HepG2 (cell line): ENCODE results near the gene TGM1. TPM values are rescaled to one million over a fixed set of nuclear protein-coding genes. Genes with fewer than 3 reads are reported as not detected.

Experiments
- MAFK ChIP-seq, 2 experiments: IDR thresholded peaks in 1 of 2; conservative IDR thresholded peaks in 1 of 2; 2 replicates each; pipeline ENCODE4 v1.6.1; 2011; ENCODE audit warnings: improper control_type of control experiment in 2 of 2, low read length in 2 of 2
- MXD4 ChIP-seq: IDR thresholded peaks from 2 replicates; pipeline ENCODE4 v1.6.1; 2016; ENCODE audit warnings: mild to moderate bottlenecking, missing biosample characterization, missing genetic modification reagents
- NR2F1 ChIP-seq, 2 experiments: fragments of 450-650 bp in 1 of 2; formaldehyde crosslinking in 1 of 2; IDR thresholded peaks; 2 replicates each; pipeline versions ENCODE4 v1.5.0 to v1.6.1; 2016 to 2020; ENCODE audit warnings: mild to moderate bottlenecking in 1 of 2, missing compliant biosample characterization in 1 of 2, missing genetic modification reagents in 1 of 2, moderate library complexity in 1 of 2
- PATZ1 ChIP-seq: sonication (generic); formaldehyde crosslinking; IDR thresholded peaks from 2 replicates; pipeline ENCODE4 v1.4.0; 2020; ENCODE audit warnings: missing genetic modification reagents
- RARG ChIP-seq: sonication (generic); formaldehyde crosslinking; IDR thresholded peaks from 2 replicates; pipeline ENCODE4 v1.4.0; 2020; ENCODE audit warnings: low read depth, mild to moderate bottlenecking, missing genetic modification reagents
- SIX1 ChIP-seq: sonication (generic); formaldehyde crosslinking; IDR thresholded peaks from 2 replicates; pipeline ENCODE4 v1.4.0; 2020; ENCODE audit warnings: missing genetic modification reagents, borderline replicate concordance
- SOX5 ChIP-seq: IDR thresholded peaks from 2 replicates; pipeline ENCODE4 v1.6.1; 2016; ENCODE audit warnings: borderline replicate concordance
- SPEN ChIP-seq: sonication (generic); formaldehyde crosslinking; IDR thresholded peaks from 2 replicates; pipeline ENCODE4 v1.5.1; 2020; ENCODE audit warnings: low read depth, mild to moderate bottlenecking, missing genetic modification reagents
- TEAD2 ChIP-seq: sonication (generic); formaldehyde crosslinking; IDR thresholded peaks from 2 replicates; pipeline ENCODE4 v1.9.0; 2021; ENCODE audit warnings: missing genetic modification reagents
- TOPORS ChIP-seq: sonication (generic); formaldehyde crosslinking; IDR thresholded peaks from 2 replicates; pipeline ENCODE4 v1.8.0; 2023; ENCODE audit warnings: mild to moderate bottlenecking, missing genetic modification reagents
- ZNF451 ChIP-seq: sonication (generic); formaldehyde crosslinking; IDR thresholded peaks from 2 replicates; pipeline ENCODE4 v1.5.0; 2020; ENCODE audit warnings: mild to moderate bottlenecking, missing genetic modification reagents
- ZNF564 ChIP-seq: sonication (generic); formaldehyde crosslinking; IDR thresholded peaks from 2 replicates; pipeline ENCODE4 v1.8.1; 2023; ENCODE audit warnings: mild to moderate bottlenecking, missing genetic modification reagents
- ZNF777 ChIP-seq: sonication (generic); formaldehyde crosslinking; IDR thresholded peaks from 2 replicates; pipeline ENCODE4 v1.4.0; 2020; ENCODE audit warnings: missing genetic modification reagents
- ZNF782 ChIP-seq: sonication (generic); formaldehyde crosslinking; IDR thresholded peaks from 2 replicates; pipeline ENCODE4 v1.4.0; 2020; ENCODE audit warnings: missing genetic modification reagents, mild to moderate bottlenecking, borderline replicate concordance
- polyA plus RNA-seq, 8 experiments: library from polyadenylated mRNA; depleted of rRNA in 3 of 8; stranded (reverse) in 7 of 8; unstranded in 1 of 8; fragments of >200 nt; fragmentation: Illumina TruSeq in 4 of 8; extraction: Trizol in 4 of 8; gene quantifications; 2 replicates each; pipeline versions ENCODE4 v1.2.1 to v1.2.3, GENCODE V29; 2011 to 2016; ENCODE audit warnings: low read depth in 4 of 8, missing spikeins in 1 of 8, mixed read lengths in 1 of 8; ENCODE audit not compliant: insufficient read depth in 1 of 8
- total RNA-seq, 5 experiments: library from RNA; depleted of rRNA; stranded (reverse); fragments of >200 nt; fragmentation: Illumina TruSeq; extraction: Trizol; gene quantifications; 2 replicates each; pipeline ENCODE4 v1.2.3, GENCODE V29; 2016; ENCODE audit warnings: low read depth in 1 of 5
- TF ChIP-seq, protein P1 (sequence below): sonication (generic); formaldehyde crosslinking; IDR thresholded peaks from 2 replicates; pipeline ENCODE4 v1.4.0; 2020; ENCODE audit warnings: missing genetic modification reagents, borderline replicate concordance
- TF ChIP-seq, protein P2 (sequence below): sonication (generic); formaldehyde crosslinking; IDR thresholded peaks from 2 replicates; pipeline ENCODE4 v1.4.0; 2020; ENCODE audit warnings: missing genetic modification reagents, borderline replicate concordance
- TF ChIP-seq, protein P3 (sequence below): sonication (generic); formaldehyde crosslinking; IDR thresholded peaks from 2 replicates; pipeline ENCODE4 v1.4.0; 2020; ENCODE audit warnings: missing genetic modification reagents, low read depth, mild to moderate bottlenecking, borderline replicate concordance
- TF ChIP-seq, protein P4 (sequence below): sonication (generic); formaldehyde crosslinking; IDR thresholded peaks from 2 replicates; pipeline ENCODE4 v1.8.0; 2022; ENCODE audit warnings: missing genetic modification reagents, mild to moderate bottlenecking, borderline replicate concordance

The TGM1 gene
- total and polyA plus RNA-seq, 2 of the 13 experiments (the other 11 are each of a cell fraction or from before 2014, with no cell fraction given): 3.2 to 10.6 TPM

GRCh38 chr14:24232645-24233537 is 30.1 kb downstream of the TGM1 start, which contains the start of gene GMPR2 (continued):
- TF ChIP-seq SOX5 (CRISPR knock-in tag) (peak; percentile 37), MAFK (conservative IDR thresholded peaks at IDR 0.05 in 1 of 2, IDR thresholded peaks at IDR 0.05 in 1 of 2; ENCODE audit: low read length in 2 of 2) (no peak), SPEN (CRISPR knock-in tag) (peak; percentile 74), RARG (no peak; the same call in 1 of the 2 replicates), NR2F1 (CRISPR knock-in tag; IDR thresholded peaks at IDR 0.05) (no peak; a peak in 1 of 4 replicates), MXD4 (CRISPR knock-in tag) (peak; percentile 88), SIX1 (CRISPR knock-in tag) (peak; percentile 60; the same call in 1 of the 2 replicates), ZNF564 (CRISPR knock-in tag) (0 out of 2 replicates have a peak, but pooled peaks have one; percentile 49), TOPORS (CRISPR knock-in tag) (peak; percentile 87), ZNF451 (CRISPR knock-in tag) (peak; percentile 21; the same call in 1 of the 2 replicates), ZNF782 (CRISPR knock-in tag) (no peak; the same call in 1 of the 2 replicates), TEAD2 (peak; percentile 93), PATZ1 (peak; percentile 74; the same call in 1 of the 2 replicates), ZNF777 (CRISPR knock-in tag) (peak; percentile 75)
- TF ChIP-seq, protein P1, sequence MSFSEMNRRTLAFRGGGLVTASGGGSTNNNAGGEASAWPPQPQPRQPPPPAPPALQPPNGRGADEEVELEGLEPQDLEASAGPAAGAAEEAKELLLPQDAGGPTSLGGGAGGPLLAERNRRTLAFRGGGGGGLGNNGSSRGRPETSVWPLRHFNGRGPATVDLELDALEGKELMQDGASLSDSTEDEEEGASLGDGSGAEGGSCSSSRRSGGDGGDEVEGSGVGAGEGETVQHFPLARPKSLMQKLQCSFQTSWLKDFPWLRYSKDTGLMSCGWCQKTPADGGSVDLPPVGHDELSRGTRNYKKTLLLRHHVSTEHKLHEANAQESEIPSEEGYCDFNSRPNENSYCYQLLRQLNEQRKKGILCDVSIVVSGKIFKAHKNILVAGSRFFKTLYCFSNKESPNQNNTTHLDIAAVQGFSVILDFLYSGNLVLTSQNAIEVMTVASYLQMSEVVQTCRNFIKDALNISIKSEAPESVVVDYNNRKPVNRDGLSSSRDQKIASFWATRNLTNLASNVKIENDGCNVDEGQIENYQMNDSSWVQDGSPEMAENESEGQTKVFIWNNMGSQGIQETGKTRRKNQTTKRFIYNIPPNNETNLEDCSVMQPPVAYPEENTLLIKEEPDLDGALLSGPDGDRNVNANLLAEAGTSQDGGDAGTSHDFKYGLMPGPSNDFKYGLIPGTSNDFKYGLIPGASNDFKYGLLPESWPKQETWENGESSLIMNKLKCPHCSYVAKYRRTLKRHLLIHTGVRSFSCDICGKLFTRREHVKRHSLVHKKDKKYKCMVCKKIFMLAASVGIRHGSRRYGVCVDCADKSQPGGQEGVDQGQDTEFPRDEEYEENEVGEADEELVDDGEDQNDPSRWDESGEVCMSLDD (CRISPR knock-in tag): peak; percentile 42; the same call in 1 of the 2 replicates
- TF ChIP-seq, protein P2, sequence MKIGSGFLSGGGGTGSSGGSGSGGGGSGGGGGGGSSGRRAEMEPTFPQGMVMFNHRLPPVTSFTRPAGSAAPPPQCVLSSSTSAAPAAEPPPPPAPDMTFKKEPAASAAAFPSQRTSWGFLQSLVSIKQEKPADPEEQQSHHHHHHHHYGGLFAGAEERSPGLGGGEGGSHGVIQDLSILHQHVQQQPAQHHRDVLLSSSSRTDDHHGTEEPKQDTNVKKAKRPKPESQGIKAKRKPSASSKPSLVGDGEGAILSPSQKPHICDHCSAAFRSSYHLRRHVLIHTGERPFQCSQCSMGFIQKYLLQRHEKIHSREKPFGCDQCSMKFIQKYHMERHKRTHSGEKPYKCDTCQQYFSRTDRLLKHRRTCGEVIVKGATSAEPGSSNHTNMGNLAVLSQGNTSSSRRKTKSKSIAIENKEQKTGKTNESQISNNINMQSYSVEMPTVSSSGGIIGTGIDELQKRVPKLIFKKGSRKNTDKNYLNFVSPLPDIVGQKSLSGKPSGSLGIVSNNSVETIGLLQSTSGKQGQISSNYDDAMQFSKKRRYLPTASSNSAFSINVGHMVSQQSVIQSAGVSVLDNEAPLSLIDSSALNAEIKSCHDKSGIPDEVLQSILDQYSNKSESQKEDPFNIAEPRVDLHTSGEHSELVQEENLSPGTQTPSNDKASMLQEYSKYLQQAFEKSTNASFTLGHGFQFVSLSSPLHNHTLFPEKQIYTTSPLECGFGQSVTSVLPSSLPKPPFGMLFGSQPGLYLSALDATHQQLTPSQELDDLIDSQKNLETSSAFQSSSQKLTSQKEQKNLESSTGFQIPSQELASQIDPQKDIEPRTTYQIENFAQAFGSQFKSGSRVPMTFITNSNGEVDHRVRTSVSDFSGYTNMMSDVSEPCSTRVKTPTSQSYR (CRISPR knock-in tag): peak; percentile 81; the same call in 1 of the 2 replicates
- TF ChIP-seq, protein P3, sequence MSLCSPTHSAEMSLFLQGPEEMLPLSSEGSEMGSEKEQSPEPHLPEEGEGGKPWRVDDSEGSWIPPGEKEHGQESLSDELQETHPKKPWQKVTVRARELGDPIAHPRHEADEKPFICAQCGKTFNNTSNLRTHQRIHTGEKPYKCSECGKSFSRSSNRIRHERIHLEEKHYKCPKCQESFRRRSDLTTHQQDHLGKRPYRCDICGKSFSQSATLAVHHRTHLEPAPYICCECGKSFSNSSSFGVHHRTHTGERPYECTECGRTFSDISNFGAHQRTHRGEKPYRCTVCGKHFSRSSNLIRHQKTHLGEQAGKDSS (CRISPR knock-in tag): 0 out of 2 replicates have a peak, but pooled peaks have one; percentile 15
- TF ChIP-seq, protein P4, sequence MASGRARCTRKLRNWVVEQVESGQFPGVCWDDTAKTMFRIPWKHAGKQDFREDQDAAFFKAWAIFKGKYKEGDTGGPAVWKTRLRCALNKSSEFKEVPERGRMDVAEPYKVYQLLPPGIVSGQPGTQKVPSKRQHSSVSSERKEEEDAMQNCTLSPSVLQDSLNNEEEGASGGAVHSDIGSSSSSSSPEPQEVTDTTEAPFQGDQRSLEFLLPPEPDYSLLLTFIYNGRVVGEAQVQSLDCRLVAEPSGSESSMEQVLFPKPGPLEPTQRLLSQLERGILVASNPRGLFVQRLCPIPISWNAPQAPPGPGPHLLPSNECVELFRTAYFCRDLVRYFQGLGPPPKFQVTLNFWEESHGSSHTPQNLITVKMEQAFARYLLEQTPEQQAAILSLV (CRISPR knock-in tag): peak; percentile 75
